Stimulated activated CD8-positive, alpha-beta memory T cell treated with anti-CD3 and anti-CD28 coated beads, Interleukin-7, amount 100 ng/mL, for 24 hours (primary cell): ENCODE data around the gene BHLHE23.
"Not testable (repeated sequence)": the region's sequence is repeated elsewhere in the genome, so short reads cannot be mapped to it uniquely, and the experiment has no call there.

Experiments used
- DNase-seq: peaks from one replicate; pipeline ENCODE4 v3.0.0-alpha.2; 2020; ENCODE audit warnings: low read depth

The BHLHE23 gene

GRCh38 chr20:62960446-62961309 lies 46.1 kb downstream of the BHLHE23 start:
- not testable (repeated sequence) for DNase-seq

GRCh38 chr20:62959998-62960436 lies 46.7 kb downstream of the BHLHE23 start:
- DNase-seq: no peak

GRCh38 chr20:62959101-62959971 lies 47.4 kb downstream of the BHLHE23 start:
- DNase-seq: no peak

GRCh38 chr20:62958388-62959100 lies 48.2 kb downstream of the BHLHE23 start:
- no peak for DNase-seq

- DNase-seq: no peak
Measured at GRCh38 chr20:62957136-62958117, 49.3 kb downstream of the BHLHE23 start.

GRCh38 chr20:62956387-62957135 lies 50.2 kb downstream of the BHLHE23 start:
- no peak for DNase-seq
